PFSK-1 (cell line): ENCODE measurements around the gene CHMP4A.

Experiments used
- POLR2AphosphoS5 ChIP-seq: IDR thresholded peaks from 2 replicates; pipeline ENCODE4 v1.6.1; 2012; ENCODE audit warnings: low read depth, mild to moderate bottlenecking, control low read depth, low read length, moderate library complexity
- REST ChIP-seq, 2 experiments: IDR thresholded peaks; 2 replicates each; pipeline versions ENCODE4 v1.6.1 to v1.8.0; 2011 to 2012; ENCODE audit warnings: low read depth in 2 of 2, low read length in 2 of 2, control low read depth in 1 of 2, inconsistent platforms in 1 of 2, mild to moderate bottlenecking in 1 of 2, moderate library complexity in 1 of 2; ENCODE audit not compliant: insufficient read depth in 1 of 2
- TAF1 ChIP-seq: IDR thresholded peaks from 2 replicates; pipeline ENCODE4 v1.6.1; 2012; ENCODE audit warnings: low read length, control low read depth, borderline replicate concordance; ENCODE audit not compliant: insufficient read depth

- TF ChIP-seq TAF1 (no peak), POLR2AphosphoS5 (no peak), REST (IDR thresholded peaks at IDR 0.05; ENCODE audit: insufficient read depth in 1 of 2, low read depth in 2 of 2, low read length in 2 of 2) (no peak)
These were observed 39.2 kb upstream of the CHMP4A start for GRCh38 chr14:24252289-24253124.
